ENCODE results near the gene MYLK2. TPM values are rescaled to one million over a fixed set of nuclear protein-coding genes. Genes with fewer than 3 reads are reported as not detected.

The MYLK2 gene
- total RNA-seq, 4 donors from 2014 or later = 0.27 to 0.54 (median 0.31) TPM; not detected in 1

GRCh38 chr20:31870726-31871617 is 51.8 kb downstream of the MYLK2 start:
- H3K4me1 ChIP-seq = peaks cover 0 to 24% (median 8%) of the 10 kb centered on the region in 3 donors
- no peak for TF ChIP-seq EP300 (IDR thresholded peaks at IDR 0.05)
- no peak for TF ChIP-seq CTCF (IDR thresholded peaks at IDR 0.05)
- no peak for TF ChIP-seq POLR2AphosphoS5 (IDR thresholded peaks at IDR 0.05)
- no peak for TF ChIP-seq POLR2A (IDR thresholded peaks at IDR 0.05)
- H3K36me3 ChIP-seq = no peaks in the 10 kb centered on the region
- H3K27me3 ChIP-seq = no peaks in the 10 kb centered on the region
- no peaks in the 10 kb centered on the region for H3K9me3 ChIP-seq
- no peak for ATAC-seq
- H3K27ac ChIP-seq = peak overlapping the region in 3 of 4 donors; percentile 65 to 77 (median 68)
- H3K4me3 ChIP-seq = peak overlapping the region; percentile 36 to 88
- 0 to 6% methylated on average over 7 of the region's 24 CpGs for WGBS, 2 donors (ENCODE audit: low coverage in 1 of 2)

- 71 to 80% methylated on average over 1 of the region's 1 CpG for WGBS, 2 donors (ENCODE audit: low coverage in 1 of 2)
- Histone ChIP-seq H3K4me3 (no peak overlapping the region), H3K4me1 (peaks cover 0 to 24% (median 8%) of the 10 kb centered on the region in 3 donors), H3K27me3 (no peaks in the 10 kb centered on the region), H3K36me3 (no peaks in the 10 kb centered on the region), H3K27ac (no peak overlapping the region), H3K9me3 (no peaks in the 10 kb centered on the region)
- no peak for ATAC-seq
- TF ChIP-seq CTCF (IDR thresholded peaks at IDR 0.05) (no peak), POLR2A (IDR thresholded peaks at IDR 0.05) (no peak), EP300 (IDR thresholded peaks at IDR 0.05) (no peak), POLR2AphosphoS5 (IDR thresholded peaks at IDR 0.05) (no peak)
Observed at GRCh38 chr20:31871618-31871954, 52.4 kb downstream of the MYLK2 start.

- 85% methylated on average over 6 of the region's 6 CpGs; no CpG with 5 or more reads in 1 of the 2 donors for WGBS, 2 donors (ENCODE audit: low coverage in 1 of 2)
- no peak for TF ChIP-seq EP300 (IDR thresholded peaks at IDR 0.05)
- TF ChIP-seq POLR2A (IDR thresholded peaks at IDR 0.05) = no peak
- TF ChIP-seq POLR2AphosphoS5 (IDR thresholded peaks at IDR 0.05) = no peak
- TF ChIP-seq CTCF (IDR thresholded peaks at IDR 0.05) = no peak
Observed at GRCh38 chr20:31872406-31872805, 53.2 kb downstream of the MYLK2 start.

GRCh38 chr20:31875671-31876070 is 56.5 kb downstream of the MYLK2 start:
- H3K4me3 ChIP-seq = no peak overlapping the region
- WGBS, 2 donors (ENCODE audit: low coverage in 1 of 2) = 70 to 87% methylated on average over 2 of the region's 2 CpGs
- no peak for TF ChIP-seq EP300 (IDR thresholded peaks at IDR 0.05)
- no peak for TF ChIP-seq POLR2A (IDR thresholded peaks at IDR 0.05)
- no peak for TF ChIP-seq CTCF (IDR thresholded peaks at IDR 0.05)
- no peak for TF ChIP-seq POLR2AphosphoS5 (IDR thresholded peaks at IDR 0.05)
- H3K36me3 ChIP-seq = no peaks in the 10 kb centered on the region
- H3K9me3 ChIP-seq = no peaks in the 10 kb centered on the region
- ATAC-seq = no peak
- no peak overlapping the region for H3K27ac ChIP-seq
- peaks cover 0 to 16% (median 0%) of the 10 kb centered on the region in 3 donors for H3K4me1 ChIP-seq
- H3K27me3 ChIP-seq = no peaks in the 10 kb centered on the region

More at GRCh38 chr20:31872406-31872805, 53.2 kb downstream of the MYLK2 start:
- H3K4me1 ChIP-seq = peaks cover 0 to 24% (median 8%) of the 10 kb centered on the region in 3 donors
- no peak for ATAC-seq
- no peak overlapping the region for H3K27ac ChIP-seq
- H3K4me3 ChIP-seq = no peak overlapping the region
- H3K9me3 ChIP-seq = no peaks in the 10 kb centered on the region
- H3K36me3 ChIP-seq = no peaks in the 10 kb centered on the region
- no peaks in the 10 kb centered on the region for H3K27me3 ChIP-seq

- Histone ChIP-seq H3K4me3 (no peak overlapping the region), H3K27me3 (no peaks in the 10 kb centered on the region), H3K27ac (no peak overlapping the region), H3K9me3 (no peaks in the 10 kb centered on the region), H3K36me3 (no peaks in the 10 kb centered on the region), H3K4me1 (peaks cover 0 to 10% (median 0%) of the 10 kb centered on the region in 3 donors)
- ATAC-seq = no peak
- no peak for TF ChIP-seq POLR2AphosphoS5 (IDR thresholded peaks at IDR 0.05)
- no peak for TF ChIP-seq POLR2A (IDR thresholded peaks at IDR 0.05)
- TF ChIP-seq EP300 (IDR thresholded peaks at IDR 0.05) = no peak
- TF ChIP-seq CTCF (IDR thresholded peaks at IDR 0.05) = no peak
Observed at GRCh38 chr20:31877684-31878083, 58.5 kb downstream of the MYLK2 start.

Measured in gastroesophageal sphincter (tissue), 4 donors.